GM10847 (cell line): ENCODE data around the gene PAX5.

Experiments used
- POLR2A ChIP-seq: IDR thresholded peaks from 2 replicates; pipeline ENCODE4 v1.6.1; 2011; ENCODE audit not compliant: insufficient read length; ENCODE audit errors: extremely low read depth

The PAX5 gene

GRCh38 chr9:36940500-36940853 is 93.6 kb downstream of the PAX5 start:
- TF ChIP-seq POLR2A, result no peak

- no peak for TF ChIP-seq POLR2A
Measured at GRCh38 chr9:36939655-36940499, 94.2 kb downstream of the PAX5 start.

GRCh38 chr9:36939214-36939613 is 94.9 kb downstream of the PAX5 start:
- no peak for TF ChIP-seq POLR2A

GRCh38 chr9:36938617-36939016 is 95.5 kb downstream of the PAX5 start:
- TF ChIP-seq POLR2A, result no peak

GRCh38 chr9:36937951-36938350 is 96.1 kb downstream of the PAX5 start:
- TF ChIP-seq POLR2A, result no peak

GRCh38 chr9:36937346-36937745 is 96.7 kb downstream of the PAX5 start:
- no peak for TF ChIP-seq POLR2A

GRCh38 chr9:36936498-36936831 is 97.6 kb downstream of the PAX5 start:
- no peak for TF ChIP-seq POLR2A

- no peak for TF ChIP-seq POLR2A
Measured at GRCh38 chr9:36935768-36936497, 98.1 kb downstream of the PAX5 start.

GRCh38 chr9:36935332-36935731 is 98.7 kb downstream of the PAX5 start:
- TF ChIP-seq POLR2A, result no peak

GRCh38 chr9:36934478-36935065 is 99.5 kb downstream of the PAX5 start:
- TF ChIP-seq POLR2A, result no peak

GRCh38 chr9:36933676-36934215 is 100.3 kb downstream of the PAX5 start:
- no peak for TF ChIP-seq POLR2A

GRCh38 chr9:36932198-36932597 is 101.9 kb downstream of the PAX5 start:
- TF ChIP-seq POLR2A, result no peak

GRCh38 chr9:36930941-36931340 is 103.1 kb downstream of the PAX5 start:
- TF ChIP-seq POLR2A, result no peak

- TF ChIP-seq POLR2A, result no peak
Measured at GRCh38 chr9:36929350-36929675, 104.8 kb downstream of the PAX5 start.

- TF ChIP-seq POLR2A, result no peak
Measured at GRCh38 chr9:36928670-36929349, 105.3 kb downstream of the PAX5 start.
